Measurements from ENCODE around the gene KRT26.

KRT26 gene

DNA sequence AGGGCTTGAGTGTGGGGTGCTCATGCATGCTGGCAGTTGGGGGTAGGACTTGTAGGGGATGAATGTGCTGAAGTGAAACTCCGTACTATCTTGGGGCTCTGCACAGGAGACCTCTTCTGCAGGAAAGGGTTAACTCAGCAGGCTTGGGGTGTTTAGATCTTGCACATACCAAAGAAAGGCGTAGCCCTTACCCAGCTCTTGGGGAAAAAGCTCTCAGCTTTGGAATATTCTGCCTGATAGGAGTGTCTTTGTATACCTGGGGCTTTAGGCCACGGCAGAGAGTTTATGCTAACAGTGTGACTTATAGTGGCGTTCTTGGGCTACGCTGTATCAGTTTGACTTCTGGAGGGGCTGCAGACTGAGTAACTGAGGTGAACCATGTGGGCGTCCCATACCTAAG, 38.0 kb downstream of the KRT26 start:
- in situ Hi-C loops (cut with MboI; ENCODE audit: low sequenced_read_pairs), result no loop called here

DNA sequence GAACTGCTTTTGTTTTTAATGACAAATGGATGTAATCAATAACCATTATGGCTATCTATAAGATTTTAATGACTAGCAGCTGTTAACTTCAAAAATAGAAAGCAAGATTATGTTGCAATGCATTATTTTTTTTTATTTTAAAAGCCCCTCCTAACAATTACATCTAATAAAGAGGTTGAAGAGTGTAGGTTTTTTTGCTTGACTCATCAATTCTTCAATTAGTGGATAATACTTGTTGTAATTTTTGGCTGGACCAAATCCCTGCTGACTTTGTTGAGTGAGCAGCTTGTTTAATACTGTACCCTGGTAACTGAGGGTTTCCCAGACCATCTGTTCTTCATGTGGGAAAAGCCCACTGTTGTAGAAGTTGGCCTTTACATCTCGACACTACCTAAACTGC, 41.0 kb downstream of the KRT26 start:
- in situ Hi-C loops (cut with MboI; ENCODE audit: low sequenced_read_pairs), result no loop called here

DNA sequence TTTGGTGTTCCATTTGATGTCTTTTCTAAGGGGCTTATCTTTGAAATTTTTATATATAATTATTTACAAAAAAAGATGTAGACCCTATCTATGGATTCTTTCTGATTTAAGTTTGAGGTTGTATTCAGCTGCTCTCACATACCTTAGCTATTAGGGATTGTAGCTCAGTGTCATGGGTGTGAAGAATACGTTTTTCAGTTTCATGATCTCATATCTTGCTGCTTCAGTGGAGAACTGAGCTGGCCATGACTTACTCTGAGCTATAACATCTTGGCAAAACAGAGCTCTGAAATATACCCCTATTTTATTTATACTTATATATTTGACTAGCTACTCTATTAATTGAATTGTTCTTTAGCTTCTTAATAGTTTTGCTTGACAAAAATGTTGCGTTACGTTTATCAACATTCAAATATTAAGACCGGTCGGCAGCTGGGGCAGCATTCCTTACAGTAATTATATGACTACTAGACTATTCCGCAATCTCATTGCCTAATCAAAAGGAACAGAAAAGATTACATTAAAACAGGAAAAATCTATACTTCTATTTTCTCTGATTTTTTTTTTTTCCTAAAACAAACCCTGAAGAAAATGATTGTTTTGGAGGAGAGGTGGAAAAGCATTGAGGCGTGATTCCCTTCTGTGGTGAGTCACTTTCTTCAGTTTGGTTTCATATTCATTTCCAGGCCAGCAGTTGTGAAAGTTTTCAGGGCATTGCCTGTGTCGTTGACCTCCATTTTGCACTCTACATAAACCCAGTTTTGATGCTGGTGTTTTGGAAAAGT, 44.4 kb downstream of the KRT26 start:
- in situ Hi-C loops (cut with MboI; ENCODE audit: low sequenced_read_pairs), result no loop called here

DNA sequence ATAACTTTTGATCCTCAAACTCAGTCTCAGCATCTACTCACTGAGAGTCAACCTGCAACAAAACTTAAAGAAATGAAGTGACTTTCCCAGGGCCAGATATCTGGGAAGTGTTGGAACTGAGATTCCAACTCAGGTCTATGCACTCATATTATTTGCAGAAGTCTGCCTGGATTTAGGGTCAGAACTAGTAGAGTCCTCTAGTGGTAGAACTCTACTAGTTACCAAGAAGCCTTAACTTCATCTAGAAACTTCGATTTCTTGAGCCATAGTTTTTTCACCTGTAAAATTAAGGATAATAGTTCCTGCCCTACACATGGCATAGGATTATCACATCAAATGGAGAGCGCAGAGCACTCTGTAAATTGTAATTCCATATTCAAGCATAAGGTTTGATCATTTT, 45.1 kb downstream of the KRT26 start:
- in situ Hi-C loops (cut with MboI; ENCODE audit: low sequenced_read_pairs), result no loop called here

DNA sequence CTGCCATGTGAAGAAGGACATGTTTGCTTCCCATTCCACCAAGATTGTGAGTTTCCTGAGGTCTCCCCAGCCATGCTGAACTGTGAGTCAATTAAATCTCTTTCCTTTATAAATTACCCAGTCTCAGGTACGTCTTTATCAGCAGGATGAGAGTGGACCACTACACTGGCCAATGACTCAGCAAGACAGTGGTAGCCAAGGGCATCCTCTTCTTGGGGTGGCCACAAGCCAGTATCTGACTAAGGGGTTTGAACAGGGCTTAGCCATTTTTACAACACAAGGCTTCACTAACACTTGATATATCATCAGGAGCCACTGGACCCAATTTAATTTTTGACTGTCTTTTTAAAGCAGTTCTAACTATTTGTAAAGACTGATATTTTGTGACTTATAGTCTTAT, 47.3 kb downstream of the KRT26 start:
- in situ Hi-C loops (cut with MboI; ENCODE audit: low sequenced_read_pairs), result no loop called here

DNA sequence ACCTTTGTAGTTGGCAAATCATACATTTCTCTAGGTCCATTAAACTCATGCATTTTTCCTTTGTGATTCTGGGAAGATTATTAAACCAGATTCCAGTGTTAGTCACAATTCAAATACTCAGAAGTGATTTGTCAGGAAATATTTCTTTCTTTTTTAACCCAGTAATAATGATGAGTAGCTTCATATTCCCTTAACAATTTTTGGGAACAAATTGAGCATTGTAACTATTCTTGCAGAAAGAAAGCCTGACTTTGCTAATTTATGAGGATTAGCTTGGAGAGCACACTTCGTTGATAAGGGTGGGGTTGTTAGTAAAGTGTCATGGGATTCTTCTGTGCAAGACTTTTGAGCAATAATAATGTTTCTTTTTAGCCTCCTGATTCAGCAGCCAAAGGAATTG, 49.8 kb downstream of the KRT26 start:
- in situ Hi-C loops (cut with MboI; ENCODE audit: low sequenced_read_pairs), result no loop called here

DNA sequence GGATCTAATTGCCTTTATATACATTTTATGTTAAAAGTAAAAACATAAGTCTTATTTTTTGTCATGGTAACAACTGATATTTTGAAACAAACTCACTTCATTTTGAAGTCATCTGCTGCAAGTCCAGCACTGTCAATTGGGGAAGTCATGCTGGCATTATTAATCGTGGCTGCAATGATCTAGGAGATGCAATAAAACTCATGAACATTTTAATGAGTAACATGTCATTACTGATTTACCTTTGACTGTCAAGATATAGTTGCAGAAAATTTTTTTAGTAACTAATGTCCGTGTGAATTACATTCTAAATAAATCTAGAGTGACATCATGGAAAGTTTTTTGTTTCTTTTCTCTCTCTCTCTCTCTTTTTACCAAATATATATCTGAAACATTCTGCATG, 51.1 kb downstream of the KRT26 start:
- in situ Hi-C loops (cut with MboI; ENCODE audit: low sequenced_read_pairs), result no loop called here

DNA sequence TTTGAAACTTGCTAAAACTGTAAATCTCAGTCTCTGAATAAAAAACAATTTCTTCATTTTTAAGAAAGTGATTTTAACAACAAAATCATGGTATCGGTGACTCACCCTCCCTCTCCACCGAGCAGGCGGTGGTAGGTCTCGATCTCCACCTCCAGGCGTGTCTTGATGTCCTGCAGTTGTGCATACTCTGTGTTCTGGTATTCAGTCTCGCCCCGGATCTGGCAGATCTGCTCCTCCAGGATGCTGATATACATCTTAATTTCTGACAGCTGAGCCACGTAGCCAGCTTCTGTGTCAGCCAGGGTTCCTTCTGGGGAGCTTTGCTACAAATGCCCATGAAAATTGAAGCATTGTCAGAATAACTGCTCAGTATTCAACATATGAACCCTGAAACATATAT, 53.1 kb downstream of the KRT26 start:
- in situ Hi-C loops (cut with MboI; ENCODE audit: low sequenced_read_pairs), result no loop called here

DNA sequence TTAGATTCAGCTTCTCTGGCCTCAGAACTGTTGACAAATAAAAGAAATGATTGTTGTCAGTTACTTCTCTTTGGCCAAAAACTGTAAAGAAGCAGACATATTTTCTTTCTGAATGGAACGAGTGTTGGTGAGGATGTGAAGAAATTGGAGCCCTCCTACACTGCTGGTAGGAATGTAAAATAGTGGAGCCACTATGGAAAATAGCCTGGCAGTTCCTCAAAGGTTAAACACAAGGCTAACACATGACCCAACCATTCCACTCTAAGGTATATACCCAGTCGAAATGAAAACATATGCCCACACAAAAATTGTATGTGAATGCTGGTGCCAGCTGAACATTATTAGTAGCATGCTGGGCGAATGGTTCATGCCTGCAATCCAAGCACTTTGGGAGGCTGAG, 54.2 kb downstream of the KRT26 start:
- in situ Hi-C loops (cut with MboI; ENCODE audit: low sequenced_read_pairs), result no loop called here

Data from hTERT RPE-1 (cell line).